GM19397 (cell line): ENCODE data around the gene ATP2B1.

ENCODE experiments used
- ATAC-seq: cut with Tn5 transposase; IDR thresholded peaks from one replicate; pipeline ENCODE4 v1.9.1; 2021; ENCODE audit warnings: mild to moderate bottlenecking, moderate library complexity; ENCODE audit not compliant: unreplicated experiment

Gene ATP2B1

DNA sequence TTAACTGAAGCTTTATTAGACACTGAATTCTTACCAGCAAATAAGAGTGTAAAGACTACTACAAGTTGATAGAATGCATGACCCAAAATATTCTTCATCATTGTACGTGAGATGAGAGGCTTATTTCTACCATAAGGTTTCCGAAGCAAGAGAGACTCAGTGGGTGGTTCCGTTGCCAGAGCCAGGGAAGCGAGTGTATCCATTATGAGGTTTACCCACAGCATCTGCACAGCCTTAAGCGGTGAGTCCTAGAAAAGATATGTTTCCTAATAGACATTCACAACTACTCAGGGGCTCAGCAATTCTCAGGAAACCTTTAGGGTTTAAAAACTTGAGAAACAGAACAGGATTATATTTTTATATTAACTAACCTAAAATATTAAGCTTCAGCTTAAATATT, 105.0 kb downstream of the ATP2B1 start:
- ATAC-seq = no peak

DNA sequence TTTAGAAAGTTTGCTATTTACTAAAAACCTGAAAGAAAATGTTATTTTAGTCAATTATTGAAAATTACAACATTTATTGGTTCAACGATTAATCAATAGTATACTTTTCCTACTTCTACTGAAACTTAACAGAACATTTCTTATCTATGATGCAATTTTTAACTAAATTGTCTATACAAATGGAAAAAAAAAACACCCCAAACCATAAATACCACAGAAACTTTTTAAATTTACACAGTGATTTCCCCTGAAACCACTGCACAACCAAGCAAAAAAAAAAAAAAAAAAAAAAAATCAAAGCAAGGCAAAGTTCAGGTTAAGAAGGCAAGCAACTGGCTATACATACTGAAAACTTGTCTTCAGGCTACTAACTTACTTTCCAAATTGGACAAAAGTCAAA, 110.9 kb downstream of the ATP2B1 start:
- no peak for ATAC-seq

DNA sequence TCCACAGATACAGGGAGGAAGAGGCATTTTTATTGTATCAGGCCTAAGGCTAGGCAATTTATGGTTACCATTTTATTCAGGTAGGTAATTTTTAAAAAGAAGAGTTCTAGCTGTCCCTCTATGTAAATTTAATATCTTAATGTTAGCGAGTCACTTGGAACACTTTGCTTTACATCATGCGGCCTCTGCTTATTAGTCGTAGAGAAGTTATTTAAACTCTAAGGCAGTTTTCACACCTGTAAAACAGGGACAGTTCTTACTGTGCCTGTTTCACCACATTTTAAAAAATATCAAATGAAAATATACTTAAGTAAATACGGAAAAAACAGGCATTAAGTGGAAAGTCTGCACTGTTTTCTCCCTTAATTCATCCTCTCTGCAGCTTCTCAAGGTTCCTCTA, 111.4 kb downstream of the ATP2B1 start:
- no peak for ATAC-seq

DNA sequence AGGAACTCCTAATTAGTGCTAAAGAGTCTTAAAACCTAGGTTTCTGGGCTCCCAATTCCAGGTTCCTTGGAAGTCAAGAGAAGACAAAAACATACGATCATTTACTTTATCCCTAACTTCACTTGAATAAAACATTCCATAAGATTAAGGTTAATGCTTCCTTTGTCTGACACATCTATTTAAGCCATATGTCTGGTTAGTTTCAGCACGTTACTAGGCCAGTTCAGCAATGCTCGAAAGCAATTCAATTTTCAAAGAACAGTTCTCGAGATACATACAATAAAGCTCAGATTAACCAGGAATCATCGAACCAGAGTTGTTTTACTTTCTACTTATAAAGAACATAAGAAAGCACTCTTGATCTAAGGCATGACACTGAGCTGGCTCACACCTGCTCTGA, 114.8 kb downstream of the ATP2B1 start:
- no peak for ATAC-seq

DNA sequence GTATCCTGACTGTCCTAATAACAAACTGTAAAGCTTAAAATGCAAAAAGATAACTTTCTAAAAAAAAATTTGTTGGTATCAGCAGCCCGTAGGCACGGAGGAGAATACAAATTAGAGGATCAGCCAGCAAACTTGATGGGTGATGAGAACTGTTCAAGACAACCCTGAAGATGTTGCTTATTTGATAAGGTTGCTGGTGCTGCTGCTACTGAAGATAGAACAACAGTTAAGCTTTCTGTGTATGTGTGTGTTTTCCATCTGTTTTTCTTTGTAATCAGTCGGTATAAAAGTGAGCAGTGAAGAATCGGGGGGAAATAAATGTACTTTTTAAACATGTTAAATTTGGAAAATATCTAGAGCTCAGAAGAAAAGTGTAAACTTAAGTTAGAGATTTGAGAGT, 115.4 kb downstream of the ATP2B1 start:
- no peak for ATAC-seq

DNA sequence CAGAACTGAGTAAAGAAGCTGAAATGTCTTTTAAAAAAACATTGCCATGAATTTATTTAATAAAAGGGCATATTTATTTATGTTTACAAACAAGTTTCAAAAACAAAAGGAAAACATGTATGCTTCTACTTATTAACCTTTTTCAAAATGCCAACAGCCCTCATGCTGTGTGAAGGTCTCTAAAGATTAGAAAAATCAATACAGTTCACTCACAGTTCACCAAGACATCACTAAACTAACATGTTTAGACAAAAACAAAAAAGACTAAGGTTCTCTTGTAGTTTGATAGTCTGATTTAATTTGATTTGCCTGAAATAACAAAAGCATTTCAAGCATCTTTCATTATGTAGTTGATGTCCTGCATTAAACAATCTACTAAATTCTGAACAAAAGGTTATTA, 118.9 kb downstream of the ATP2B1 start:
- ATAC-seq = no peak

DNA sequence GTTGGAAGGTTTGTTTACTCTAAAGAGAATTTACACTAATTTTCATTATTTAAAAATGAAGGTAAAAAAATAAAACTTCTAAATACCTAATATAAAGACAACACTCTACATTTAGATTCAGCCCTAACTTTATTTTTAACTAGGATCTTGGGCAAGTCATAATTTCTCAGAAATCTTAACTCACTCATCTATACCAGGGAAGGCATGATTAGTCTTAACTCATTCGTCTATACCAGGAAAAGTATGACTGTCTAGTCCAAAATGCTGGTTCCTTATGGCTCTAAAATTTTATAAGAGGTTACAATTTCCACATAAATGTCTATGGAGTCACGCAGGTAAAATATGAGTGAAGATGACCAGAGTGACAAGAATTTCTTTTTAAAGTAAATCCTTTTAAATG, 130.1 kb downstream of the ATP2B1 start:
- no peak for ATAC-seq

DNA sequence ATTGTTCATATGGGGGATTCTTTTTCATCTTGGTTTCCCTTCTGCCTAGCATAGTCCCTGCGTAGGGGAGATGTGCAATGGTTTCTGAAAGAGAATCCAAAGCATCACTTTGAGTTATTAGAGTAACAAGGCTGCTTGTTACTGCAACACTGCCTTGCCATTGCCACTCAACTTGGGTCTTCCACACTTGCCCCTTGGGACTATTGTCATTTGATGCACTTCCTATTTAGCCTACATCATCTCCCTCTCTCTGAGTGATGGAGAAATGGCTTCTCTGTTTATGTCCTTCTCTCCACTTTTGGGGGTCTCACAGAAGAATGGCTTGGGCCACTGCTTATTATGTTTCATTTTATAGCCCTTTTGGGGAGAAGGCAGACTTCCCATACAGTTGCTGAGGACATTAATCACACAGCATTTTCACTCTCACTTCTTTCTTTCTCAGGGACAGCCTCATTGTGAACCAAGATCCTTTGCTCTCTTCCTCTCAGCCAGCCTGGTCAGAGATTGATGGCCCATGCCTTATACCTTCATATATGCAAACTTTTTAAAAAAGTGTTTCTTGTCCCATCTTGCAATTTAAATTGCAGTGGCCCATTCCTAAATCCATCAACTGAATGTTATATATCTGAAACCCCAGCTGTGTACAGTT, 131.9 kb downstream of the ATP2B1 start:
- no peak for ATAC-seq

DNA sequence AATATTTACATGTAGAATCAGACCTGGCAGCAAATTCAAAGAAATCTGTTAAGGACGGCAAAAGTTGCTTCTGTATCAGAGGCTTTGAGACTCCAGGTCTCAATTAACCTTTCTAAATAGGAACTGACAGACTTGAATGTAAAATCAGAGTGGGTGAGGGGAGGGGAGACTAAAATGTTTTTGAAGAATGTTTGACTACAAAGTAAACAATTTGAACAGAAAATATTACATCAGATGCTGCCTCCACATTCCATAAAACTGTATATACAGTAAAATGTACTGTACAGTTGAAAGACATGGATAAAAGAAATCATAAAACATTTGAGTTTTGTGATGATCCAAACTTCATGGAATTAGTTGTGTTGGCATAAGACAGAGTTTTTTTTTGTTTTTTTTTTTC, 133.3 kb downstream of the ATP2B1 start:
- no peak for ATAC-seq

DNA sequence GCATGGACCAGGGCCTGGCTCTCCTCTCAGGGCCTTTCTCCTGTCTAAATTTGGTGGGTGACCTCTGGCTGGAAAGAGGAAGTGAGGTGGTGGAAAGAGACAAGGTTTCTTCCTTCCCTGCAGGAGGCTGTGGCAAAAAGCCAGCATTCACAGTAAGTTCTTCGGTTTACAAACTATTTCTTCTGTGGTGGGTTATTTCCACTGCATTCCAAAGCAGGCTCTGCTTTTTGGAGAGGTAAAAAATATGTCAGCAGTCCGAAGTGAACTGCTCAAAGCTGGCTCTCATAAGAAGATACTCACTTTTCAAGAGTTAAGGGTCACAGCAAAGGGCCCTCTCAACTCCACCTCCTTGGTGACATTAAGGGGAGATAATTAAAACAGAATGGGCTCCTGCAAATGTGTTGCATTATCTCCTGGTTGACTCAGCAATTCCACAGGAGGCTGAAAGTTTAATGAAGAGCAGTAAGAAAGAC, 133.9 kb downstream of the ATP2B1 start:
- ATAC-seq = no peak

DNA sequence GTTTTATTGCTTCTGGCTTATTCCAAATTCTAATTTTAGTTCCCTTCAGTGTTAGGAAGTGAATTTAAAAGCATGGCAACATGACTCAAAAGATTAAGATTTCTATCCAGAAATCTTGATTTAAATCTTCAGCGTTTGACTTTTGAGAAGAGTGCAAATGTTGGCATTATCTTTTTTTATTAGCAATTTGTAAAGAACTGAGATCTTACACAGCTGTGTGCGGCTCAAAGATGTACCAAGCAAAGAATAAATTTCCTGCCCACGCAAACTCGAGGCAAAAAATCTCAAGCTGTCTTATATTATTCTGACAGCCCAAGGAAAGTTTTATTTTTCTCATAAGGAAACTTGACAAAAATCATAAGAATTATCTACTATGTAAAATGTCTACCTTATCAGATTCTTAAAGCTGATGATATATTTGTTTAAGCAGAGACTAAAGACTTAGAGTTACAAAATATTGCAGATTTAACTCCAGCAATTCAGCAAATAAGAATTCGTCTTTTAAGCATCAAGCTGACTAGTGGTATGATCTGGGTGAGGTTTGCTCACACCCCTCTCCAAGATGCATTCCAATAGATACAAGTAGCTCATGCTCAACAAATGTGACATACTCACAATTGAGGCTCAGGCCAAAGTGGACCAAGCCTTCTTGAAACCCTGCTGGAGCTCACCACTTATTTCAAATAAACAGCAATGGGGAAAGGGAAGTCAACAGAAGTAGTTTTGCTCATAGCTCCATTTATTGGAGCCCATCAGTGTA, 135.4 kb downstream of the ATP2B1 start:
- ATAC-seq = no peak

DNA sequence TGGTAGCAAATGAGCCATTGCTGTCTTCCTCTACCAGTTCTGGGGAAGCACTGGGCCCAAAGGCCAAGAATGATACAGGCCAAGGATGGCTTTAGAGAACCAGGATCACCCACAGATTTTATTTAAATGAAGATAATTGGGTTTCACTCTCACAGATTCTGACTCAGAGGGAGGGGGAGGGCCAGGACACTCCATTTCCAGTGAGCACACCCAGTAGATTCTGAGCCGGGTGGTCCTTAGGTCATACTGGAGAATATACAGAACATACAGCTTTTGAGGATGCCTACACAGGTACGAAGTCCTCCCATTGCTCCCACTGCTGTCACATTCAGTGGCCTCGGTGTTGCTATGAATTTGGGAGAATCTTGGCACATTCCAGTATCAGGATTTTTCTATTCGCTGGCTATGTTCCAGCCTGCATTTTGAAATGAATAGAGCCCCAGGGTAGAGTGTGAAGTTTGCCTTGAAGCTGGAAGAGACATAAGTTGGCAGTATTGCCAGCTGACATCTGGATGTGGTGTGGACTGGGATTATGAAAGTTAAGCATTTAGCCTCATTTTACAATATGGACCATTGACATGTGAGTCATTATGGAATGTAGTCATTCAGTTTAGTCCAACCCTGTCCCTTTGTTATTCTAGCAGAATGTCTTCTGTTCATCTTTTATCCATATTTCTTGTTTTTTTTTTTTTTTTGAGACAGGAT, 137.0 kb downstream of the ATP2B1 start:
- no peak for ATAC-seq

DNA sequence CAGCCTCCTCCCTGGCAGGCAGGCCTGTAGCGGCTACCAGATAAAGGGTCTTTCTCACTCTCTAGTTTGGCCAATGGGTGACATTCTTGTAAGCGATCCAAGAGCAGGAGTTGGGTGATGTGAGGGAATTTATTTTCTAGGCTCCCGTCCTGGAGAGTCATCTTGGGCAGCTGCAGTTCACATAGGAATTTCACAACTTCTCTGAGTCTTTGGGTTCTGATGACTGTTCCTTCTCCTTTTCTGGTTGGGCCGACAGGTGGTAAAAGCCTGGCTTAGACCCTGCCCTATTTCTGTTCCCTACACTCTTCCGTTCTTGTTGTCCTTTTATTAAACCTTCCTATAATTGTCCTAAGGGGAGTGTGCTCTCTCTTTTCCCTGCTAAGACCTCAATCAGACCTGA, 140.2 kb downstream of the ATP2B1 start:
- ATAC-seq = no peak

DNA sequence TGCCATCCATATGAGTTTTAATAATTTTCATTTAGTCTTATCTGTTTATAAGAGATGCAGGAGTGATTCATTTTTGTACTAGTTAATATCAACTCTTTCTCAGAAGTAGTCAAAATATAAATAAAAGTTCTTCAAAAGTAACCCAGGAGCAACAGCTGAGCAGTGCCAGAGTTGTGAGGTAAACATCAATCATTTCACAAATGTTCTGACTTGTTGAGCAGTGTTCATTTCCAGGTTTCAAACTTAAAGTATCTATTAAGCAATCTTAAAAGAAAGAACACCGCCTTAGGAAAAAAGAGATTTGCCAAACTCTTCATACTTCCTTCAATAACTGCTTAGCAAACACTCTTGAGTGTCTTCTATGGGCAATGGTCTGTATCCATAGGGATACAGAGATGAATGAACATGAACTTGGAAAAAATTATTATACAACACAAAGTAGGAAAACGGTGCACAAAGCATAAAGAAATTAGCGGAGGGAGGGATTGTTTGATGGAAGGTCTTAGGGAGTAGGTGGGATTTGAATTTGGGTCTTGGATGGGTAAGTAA, 140.9 kb downstream of the ATP2B1 start:
- no peak for ATAC-seq

DNA sequence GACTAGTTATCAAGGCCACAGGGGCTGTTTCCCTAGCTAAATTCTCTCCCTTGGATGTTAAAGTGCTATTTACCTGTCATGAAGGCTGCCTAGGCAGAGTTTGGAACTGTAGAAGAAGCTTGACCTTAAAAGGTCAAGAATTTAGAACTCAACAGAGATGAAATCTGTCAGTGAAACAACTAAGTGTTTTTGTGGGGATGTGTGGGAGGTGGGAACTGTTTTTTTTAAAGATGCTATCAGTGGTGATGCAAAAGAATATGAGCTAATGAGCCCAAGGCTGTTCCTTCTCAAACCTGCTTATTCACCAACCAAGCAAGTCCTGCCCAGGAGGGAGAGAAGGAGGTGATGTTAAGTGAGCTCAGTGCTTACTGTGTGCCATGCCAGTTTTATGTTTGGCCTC, 142.0 kb downstream of the ATP2B1 start:
- ATAC-seq = no peak

DNA sequence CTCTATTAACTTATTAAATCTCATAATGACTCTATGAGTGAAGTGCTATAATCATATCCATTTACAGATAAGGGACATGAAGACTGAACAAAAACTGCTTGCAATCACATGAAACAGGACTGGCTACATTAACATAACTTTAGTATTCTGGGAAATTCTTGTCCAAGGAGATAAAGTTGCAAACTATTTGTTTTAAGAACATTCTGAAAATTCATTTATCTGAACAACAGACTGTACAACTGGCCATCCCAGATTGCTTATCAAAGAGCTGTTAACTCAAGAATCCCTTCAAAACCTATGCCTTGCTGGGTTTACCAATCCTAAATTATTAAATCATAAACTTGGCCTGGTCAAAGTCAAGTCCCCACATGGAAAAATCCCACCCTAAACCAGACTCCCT, 143.6 kb downstream of the ATP2B1 start:
- ATAC-seq = no peak

DNA sequence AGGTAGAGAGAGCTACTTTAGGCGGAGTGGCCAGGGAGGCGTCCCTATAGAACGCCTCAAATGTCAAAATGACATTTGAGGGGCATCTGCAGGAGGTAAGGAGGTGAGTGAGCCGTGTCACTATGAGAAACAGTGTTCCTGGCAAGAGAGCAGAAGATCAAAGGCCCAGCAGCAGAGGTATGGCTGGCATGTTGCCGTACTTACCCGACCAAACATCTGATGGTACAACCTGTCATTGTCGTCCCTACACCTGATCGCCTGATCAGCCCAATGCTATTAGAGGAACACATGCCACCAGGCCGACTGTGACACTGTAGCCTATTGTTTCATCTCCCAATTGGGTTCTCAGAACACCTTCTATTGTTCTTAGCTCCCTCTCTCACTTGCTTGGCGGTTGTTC, 148.9 kb downstream of the ATP2B1 start:
- no peak for ATAC-seq

DNA sequence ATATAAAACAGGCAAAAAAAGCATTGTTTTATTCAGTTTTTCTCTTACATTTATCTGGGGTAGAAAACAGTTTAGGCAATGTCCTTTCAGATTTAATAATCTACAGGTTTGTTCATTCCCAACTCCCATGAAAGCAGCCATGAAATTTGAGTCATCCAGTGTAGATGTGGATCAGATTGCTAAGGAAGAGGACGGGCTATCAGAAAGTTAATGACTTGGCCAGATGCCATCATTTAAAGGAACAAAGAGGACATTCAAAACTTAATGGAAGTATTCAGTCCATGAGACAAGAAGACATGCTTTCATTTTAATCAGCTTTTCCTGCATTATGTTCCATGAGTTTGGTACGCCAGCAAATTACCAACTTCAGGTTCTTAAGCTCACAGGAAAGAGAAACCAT, 151.7 kb downstream of the ATP2B1 start:
- ATAC-seq = no peak

DNA sequence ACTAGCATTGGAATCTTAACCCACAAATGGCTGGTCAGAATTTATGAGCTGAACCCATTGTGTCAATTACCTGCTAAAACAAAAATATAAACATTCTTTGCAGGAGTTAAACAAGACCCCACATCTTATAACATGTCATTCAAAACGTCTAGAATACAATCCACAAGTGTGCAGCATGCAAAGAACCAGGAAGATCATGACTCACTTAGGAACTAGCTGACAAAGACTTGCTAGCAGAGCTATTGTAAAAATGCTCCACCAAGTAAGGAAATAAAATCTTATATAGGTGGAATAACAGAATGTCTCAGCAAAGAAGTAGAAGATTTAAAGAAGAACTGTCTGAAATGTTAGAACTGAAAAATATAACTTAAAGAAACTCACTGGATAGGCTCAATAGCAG, 156.3 kb downstream of the ATP2B1 start:
- no peak for ATAC-seq

DNA sequence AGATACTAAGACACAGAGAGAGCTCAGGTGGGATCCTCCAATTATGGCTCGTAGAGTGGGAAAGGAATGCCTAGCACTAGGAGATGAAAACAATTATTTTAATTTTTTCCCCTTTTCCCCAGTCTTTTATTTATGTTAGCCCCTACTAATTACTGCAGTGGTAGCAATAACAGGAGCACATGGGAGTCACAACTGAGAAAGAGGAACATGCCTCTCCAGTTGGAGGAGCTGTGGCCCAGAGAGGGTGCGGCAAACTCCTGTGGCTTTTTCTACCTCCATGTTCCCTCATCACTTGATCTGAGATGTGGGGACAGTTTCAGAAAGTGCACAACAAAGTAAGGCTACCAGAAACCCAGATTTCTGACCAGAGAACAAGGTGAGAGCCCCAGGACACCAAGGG, 156.9 kb downstream of the ATP2B1 start:
- ATAC-seq = no peak

DNA sequence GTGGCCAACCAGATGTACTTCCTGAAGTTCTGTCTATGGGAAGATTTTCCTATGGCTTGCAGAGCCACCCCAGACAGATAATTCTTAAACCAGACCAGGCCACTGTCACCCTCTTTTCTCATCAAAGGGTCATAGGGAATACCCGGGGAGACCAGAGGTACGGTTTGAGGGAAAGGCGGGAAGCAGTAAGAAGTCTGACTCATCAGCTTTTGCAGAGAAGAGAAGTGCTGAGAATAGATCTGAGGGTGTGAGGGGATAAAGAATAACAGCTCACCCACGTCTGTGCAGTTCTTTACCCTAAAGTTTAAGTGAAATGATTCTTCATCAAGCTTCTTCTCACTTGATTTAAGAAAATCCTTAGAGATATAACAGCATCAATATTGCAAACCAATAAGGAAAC, 161.5 kb downstream of the ATP2B1 start:
- no peak for ATAC-seq

DNA sequence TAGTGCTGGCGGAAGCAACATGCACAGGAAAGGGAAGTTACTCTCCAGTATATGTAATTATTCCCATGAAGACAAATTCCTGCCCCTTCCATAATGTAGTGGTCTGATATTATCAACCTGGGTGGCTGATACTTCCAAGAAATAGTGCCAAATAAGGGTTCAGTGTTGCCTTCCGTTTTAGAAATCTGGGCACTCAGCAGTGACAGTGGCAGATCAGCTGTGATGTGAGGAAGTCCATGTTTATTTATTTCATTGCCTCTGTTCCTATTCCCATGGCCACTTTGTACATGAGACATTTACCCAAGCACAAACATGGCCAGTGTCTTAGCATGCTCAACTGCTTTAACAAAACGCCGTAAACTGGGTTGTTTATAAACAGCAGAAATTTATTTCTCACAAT, 162.5 kb downstream of the ATP2B1 start:
- ATAC-seq = no peak
